Activated CD4-positive, alpha-beta memory T cell treated with anti-CD3 and anti-CD28 coated beads, Interleukin-2, amount 10 ng/mL, durations not matched to agents 7 days and 5 days (primary cell): Measurements from ENCODE around the gene GALNT14. TPM values are rescaled to one million over a fixed set of nuclear protein-coding genes. Genes with fewer than 3 reads are reported as not detected.
"Not testable (repeated sequence)": the region's sequence is repeated elsewhere in the genome, so short reads cannot be mapped to it uniquely, and the experiment has no call there.

ENCODE experiments used
- CTCF ChIA-PET: fragments of 350-600 bp; sonication (Branson Sonifier 250); formaldehyde crosslinking; loops from one replicate; lab custom pipeline; 2021; ENCODE audit warnings: antibody characterized with exemption, inconsistent platforms; lab: Charles Lee
- POLR2A ChIA-PET: fragments of 350-600 bp; sonication (Branson Sonifier 250); formaldehyde crosslinking; loops from one replicate; lab custom pipeline; 2021; ENCODE audit warnings: antibody characterized with exemption; lab: Charles Lee
- DNase-seq: peaks from one replicate; pipeline ENCODE4 v3.0.0-alpha.2; 2020
- H3K27ac Mint-ChIP-seq: one replicate; pipeline ENCODE4 v1.8.0; 2021; ENCODE audit warnings: mild to moderate bottlenecking, mixed read lengths
- H3K27me3 Mint-ChIP-seq: one replicate; pipeline ENCODE4 v1.8.0; 2021; ENCODE audit warnings: mixed read lengths
- H3K36me3 Mint-ChIP-seq: one replicate; pipeline ENCODE4 v1.8.0; 2021; ENCODE audit warnings: low read depth, mixed read lengths
- H3K4me1 Mint-ChIP-seq: one replicate; pipeline ENCODE4 v1.8.0; 2021; ENCODE audit warnings: mixed read lengths
- H3K4me3 Mint-ChIP-seq: one replicate; pipeline ENCODE4 v1.8.0; 2021; ENCODE audit warnings: mild to moderate bottlenecking, mixed read lengths
- H3K9me3 Mint-ChIP-seq: one replicate; pipeline ENCODE4 v1.8.0; 2021; ENCODE audit warnings: mixed read lengths
- total RNA-seq, 2 experiments: library from RNA; stranded (reverse); gene quantifications; one replicate each; pipeline ENCODE4 v1.2.3, GENCODE V29; 2021

The GALNT14 gene
- total RNA-seq, 2 experiments from 2014 or later: not detected

DNA sequence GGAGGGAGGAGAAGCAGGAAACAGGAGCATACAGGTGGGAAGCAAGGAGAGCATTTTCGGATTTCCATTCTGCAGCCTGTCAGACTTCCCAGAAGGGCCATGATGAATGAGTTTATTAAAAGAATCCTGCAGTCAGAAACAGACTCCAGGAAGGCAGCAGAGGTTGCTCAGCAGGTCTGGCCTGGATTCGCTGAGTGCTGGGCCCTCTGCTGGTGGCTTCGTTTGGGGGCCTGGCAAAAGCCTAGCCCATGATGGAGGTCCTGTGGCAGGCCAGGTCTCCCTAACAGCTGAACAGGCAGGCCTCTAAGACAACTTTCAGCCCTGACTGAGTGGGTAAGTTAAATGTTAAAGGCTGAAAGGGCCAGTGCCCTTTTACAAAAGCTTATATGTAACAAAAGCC, 222.8 kb downstream of the GALNT14 start:
- H3K36me3 Mint-ChIP-seq: no peaks in the 10 kb centered on the region
- H3K27me3 Mint-ChIP-seq: no peaks in the 10 kb centered on the region
- H3K4me1 Mint-ChIP-seq: no peaks in the 10 kb centered on the region
- POLR2A ChIA-PET: no interaction called here
- no peak for DNase-seq
- CTCF ChIA-PET: no interaction called here
- H3K4me3 Mint-ChIP-seq: no peak overlapping the region
- no peak overlapping the region for H3K27ac Mint-ChIP-seq
- no peaks in the 10 kb centered on the region for H3K9me3 Mint-ChIP-seq

DNA sequence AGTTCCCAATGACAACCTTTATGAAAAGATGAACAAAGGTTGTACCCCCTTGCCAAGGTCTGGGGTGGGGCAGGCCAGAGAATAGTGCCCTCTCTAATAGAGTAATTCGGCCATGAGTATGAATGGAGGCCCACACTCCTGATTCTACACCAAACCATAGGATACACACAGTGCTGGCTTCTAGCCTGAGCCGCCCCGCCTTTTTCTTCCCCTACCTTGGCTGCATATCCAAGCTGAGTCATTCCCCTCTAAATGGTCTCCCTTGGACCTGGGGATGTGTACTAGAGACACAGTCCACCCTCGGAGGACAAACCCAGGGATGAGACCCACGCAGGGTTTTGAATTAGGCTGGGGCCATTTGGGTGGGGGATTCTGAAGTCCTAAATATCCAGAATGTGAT, 223.8 kb downstream of the GALNT14 start:
- Mint-ChIP-seq H3K27me3 (no peaks in the 10 kb centered on the region), H3K4me1 (no peaks in the 10 kb centered on the region), H3K9me3 (no peaks in the 10 kb centered on the region), H3K27ac (no peak overlapping the region), H3K36me3 (no peaks in the 10 kb centered on the region), H3K4me3 (no peak overlapping the region)
- CTCF ChIA-PET: no interaction called here
- DNase-seq: no peak
- POLR2A ChIA-PET: no interaction called here

DNA sequence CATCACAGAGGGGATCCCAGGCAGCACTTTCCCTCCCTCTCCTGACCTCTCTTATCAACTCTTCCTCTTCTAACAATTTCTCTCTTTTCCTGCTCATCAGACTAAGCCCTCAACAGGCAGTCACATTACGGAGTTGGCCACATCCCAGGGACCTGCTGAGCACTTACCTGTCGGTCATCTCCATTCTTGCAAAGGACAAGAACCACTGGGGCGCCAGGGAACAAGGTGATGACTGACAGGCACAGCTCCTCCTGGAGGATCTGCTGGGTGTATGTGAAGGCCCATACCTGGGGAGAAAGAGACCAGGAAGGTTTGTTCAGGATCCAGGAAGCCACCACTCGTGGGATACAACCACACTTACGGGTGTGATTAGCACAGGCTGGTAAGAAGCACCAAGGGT, 226.2 kb downstream of the GALNT14 start:
- Mint-ChIP-seq H3K27me3 (no peaks in the 10 kb centered on the region), H3K4me3 (no peak overlapping the region), H3K4me1 (no peaks in the 10 kb centered on the region), H3K27ac (no peak overlapping the region), H3K9me3 (no peaks in the 10 kb centered on the region), H3K36me3 (no peaks in the 10 kb centered on the region)
- DNase-seq: no peak
- POLR2A ChIA-PET: no interaction called here
- CTCF ChIA-PET: no interaction called here

DNA sequence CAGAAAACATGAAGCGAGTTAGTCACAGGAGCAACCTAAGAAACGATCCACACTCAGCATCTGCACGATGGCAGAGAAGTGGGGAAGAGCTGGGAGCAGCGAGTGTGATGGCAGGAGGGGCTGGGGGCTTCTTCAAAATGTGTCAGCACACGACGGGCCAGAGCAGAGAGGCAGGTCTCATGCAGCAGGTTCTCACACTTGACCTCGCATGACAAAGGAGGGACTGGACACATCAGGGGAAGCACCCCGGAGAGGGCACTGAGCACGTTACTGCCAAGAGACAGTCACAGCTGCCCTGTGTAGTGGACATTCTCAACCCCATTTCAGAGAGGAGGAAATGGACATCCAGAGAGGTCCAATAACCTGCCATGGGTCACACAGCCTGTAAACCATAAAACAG, 226.9 kb downstream of the GALNT14 start:
- POLR2A ChIA-PET: no interaction called here
- Mint-ChIP-seq H3K4me3 (no peak overlapping the region), H3K27me3 (no peaks in the 10 kb centered on the region), H3K27ac (no peak overlapping the region), H3K9me3 (no peaks in the 10 kb centered on the region), H3K4me1 (no peaks in the 10 kb centered on the region), H3K36me3 (no peaks in the 10 kb centered on the region)
- CTCF ChIA-PET: no interaction called here
- no peak for DNase-seq

DNA sequence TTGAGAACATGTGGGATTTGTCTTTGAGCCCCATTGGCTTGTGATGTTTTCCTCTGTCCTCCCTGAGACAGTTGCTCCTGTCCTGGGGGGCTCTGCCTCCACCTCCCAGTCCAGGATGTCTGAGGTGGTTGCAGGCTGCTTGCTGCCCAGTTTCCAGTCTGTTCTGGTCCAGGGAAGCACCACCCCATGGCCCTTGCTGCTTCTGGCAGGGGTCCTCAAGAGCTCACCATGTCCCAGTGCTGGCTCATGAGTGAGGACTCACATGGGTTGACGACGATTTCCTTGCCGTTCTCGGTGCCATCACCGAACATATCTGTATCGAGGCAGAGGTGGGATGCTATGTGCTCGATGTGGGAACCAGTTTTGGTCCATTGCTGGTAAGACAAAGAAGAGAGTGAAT, 227.6 kb downstream of the GALNT14 start:
- ChIA-PET CTCF (no interaction called here), POLR2A (no interaction called here)

DNA sequence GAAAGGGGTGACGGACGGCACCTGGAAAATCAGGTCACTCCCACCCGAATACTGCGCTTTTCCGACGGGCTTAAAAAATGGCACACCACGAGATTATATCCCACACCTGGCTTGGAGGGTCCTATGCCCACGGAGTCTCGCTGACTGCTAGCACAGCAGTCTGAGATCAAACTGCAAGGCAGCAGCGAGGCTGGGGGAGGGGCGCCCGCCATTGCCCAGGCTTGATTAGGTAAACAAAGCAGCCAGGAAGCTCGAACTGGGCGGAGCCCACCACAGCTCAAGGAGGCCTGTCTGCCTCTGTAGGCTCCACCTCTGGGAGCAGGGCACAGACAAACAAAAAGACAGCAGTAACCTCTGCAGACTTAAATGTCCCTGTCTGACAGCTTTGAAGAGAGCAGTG, 233.8 kb downstream of the GALNT14 start:
- H3K4me3 Mint-ChIP-seq, DNase-seq, POLR2A ChIA-PET, CTCF ChIA-PET, H3K36me3 Mint-ChIP-seq, H3K27ac Mint-ChIP-seq, H3K27me3 Mint-ChIP-seq, H3K4me1 Mint-ChIP-seq, H3K9me3 Mint-ChIP-seq: not testable (repeated sequence)

More for the DNA sequence above, 227.6 kb downstream of the GALNT14 start:
- Mint-ChIP-seq H3K9me3 (no peaks in the 10 kb centered on the region), H3K36me3 (no peaks in the 10 kb centered on the region), H3K4me1 (no peaks in the 10 kb centered on the region), H3K27me3 (no peaks in the 10 kb centered on the region), H3K27ac (no peak overlapping the region), H3K4me3 (no peak overlapping the region)
- no peak for DNase-seq

DNA sequence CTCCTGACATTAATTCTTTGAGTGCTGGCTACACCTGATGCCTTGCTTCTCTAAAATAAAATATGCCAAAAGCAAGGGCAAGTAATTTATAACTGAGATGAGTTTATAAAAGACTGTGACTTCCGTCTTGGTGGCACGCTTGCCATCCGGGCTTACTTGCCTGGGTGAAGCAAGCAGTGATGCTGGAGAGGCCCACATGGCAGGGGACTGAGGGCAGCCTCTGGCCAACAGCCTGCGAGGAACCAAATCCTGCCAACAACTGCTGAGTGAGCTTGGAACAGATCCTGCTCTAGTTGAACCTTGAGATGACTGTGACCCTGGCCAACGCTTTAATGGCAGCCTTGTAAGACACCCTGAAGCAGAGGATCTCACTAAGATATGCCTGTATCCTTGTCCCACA, 234.9 kb downstream of the GALNT14 start:
- Mint-ChIP-seq H3K4me3 (no peak overlapping the region), H3K36me3 (no peaks in the 10 kb centered on the region), H3K27ac (no peak overlapping the region), H3K9me3 (no peaks in the 10 kb centered on the region), H3K27me3 (no peaks in the 10 kb centered on the region), H3K4me1 (no peaks in the 10 kb centered on the region)
- ChIA-PET CTCF (no interaction called here), POLR2A (no interaction called here)
- DNase-seq: no peak

DNA sequence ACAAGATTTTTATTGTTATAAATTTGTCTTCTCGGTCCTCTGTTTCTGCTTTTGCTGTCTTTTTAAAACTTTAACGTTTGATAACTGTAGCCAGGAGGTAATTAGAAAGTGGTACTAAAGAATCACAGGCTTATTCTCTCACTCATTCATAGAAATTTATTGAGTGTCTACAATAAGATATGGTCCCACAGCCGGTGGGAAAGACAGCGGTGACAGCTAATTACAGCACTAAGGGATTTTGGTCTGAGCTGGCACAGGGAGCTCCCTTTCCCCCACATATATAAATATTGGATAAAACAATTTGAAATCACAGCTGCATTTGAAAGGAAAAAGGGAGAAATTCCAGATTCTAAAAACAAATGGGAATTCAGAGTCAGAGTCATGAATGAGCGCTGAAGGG, 237.9 kb downstream of the GALNT14 start:
- no peak overlapping the region for H3K4me3 Mint-ChIP-seq
- ChIA-PET CTCF (no interaction called here), POLR2A (no interaction called here)
- H3K4me1 Mint-ChIP-seq: no peaks in the 10 kb centered on the region
- no peaks in the 10 kb centered on the region for H3K9me3 Mint-ChIP-seq
- DNase-seq: no peak
- H3K27me3 Mint-ChIP-seq: peaks cover 2% of the 10 kb centered on the region
- no peaks in the 10 kb centered on the region for H3K36me3 Mint-ChIP-seq
- no peak overlapping the region for H3K27ac Mint-ChIP-seq

DNA sequence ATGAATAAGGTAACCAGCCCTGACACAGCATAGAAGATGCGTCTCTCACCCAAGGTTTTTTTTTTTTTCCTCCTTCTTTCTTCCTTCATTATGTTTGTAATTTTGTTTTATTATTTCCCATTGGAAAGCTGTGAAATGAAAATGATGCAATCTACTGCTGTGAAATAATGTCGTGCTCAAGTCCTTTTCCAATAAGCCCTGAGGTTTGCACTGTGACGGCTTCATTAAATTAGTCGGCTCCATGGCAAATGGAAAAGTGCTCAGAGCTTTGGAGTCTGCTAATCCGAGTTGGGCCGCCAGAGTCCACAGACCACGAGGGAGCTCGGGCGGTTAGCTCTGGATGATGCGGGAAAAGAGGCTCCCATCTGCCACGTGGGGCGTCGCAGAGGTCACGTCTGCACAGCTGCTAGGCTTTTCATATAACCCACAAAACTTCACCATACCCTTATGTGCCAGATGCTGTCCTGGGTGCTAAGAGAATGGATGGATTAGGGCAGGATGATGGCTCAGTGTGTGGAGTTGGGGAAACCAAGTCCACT, 238.7 kb downstream of the GALNT14 start:
- Mint-ChIP-seq H3K27me3 (peaks cover 2% of the 10 kb centered on the region), H3K4me3 (no peak overlapping the region), H3K27ac (no peak overlapping the region), H3K4me1 (no peaks in the 10 kb centered on the region), H3K9me3 (no peaks in the 10 kb centered on the region), H3K36me3 (no peaks in the 10 kb centered on the region)
- ChIA-PET POLR2A (no interaction called here), CTCF (no interaction called here)
- no peak for DNase-seq

DNA sequence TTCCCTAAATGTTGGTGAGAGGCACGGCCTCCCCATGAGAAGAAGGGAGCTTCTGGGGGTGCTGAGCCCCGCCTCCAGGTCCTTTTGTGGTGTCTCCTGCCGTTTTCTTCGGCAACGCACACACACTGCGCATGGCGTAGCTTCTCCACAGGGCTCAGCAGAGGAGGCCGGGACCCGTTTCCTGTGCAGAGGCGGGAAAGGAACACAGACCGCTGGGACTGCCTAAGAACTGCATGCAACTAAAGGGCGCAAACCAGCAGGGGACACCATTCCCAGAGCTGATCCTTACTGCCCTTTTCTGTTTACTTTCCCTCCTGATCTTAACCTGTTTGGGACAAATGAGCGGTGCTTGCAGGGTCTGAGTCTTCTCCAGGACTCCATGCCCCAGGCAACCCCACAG, 240.7 kb downstream of the GALNT14 start:
- Mint-ChIP-seq H3K27me3 (peaks cover 12% of the 10 kb centered on the region), H3K9me3 (no peaks in the 10 kb centered on the region), H3K36me3 (no peaks in the 10 kb centered on the region), H3K27ac (no peak overlapping the region), H3K4me3 (no peak overlapping the region), H3K4me1 (no peaks in the 10 kb centered on the region)
- DNase-seq: no peak
- ChIA-PET POLR2A (no interaction called here), CTCF (no interaction called here)

DNA sequence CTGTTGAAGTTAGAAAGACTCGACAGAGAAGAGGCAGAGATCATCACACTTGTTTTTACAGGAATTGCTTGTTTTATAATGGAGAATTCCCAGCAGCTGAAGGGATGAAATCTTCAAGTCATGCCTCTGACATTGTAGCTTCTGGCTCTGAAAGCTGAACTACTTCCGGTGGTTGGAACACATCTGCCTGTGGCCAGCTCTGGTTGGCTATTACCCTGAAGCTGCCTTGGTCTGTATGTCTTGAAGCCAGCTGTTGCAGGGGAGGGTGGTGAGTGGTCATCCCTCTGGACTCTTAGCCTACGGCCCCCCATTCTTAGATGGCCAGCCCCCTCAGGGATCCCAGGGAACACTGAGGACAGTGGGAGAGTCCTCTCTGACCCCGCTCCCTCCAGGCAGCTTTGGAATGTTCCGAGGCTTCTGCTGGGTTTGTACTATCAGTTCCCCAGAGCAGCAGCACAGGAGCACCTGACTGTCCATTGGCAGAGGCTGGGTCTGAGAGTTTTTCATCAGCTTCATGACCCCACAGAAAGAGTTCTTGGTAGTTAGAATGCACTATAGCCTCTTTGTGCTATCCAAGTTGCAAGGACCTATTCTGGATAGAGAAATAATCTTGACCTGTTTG, 243.6 kb downstream of the GALNT14 start:
- Mint-ChIP-seq H3K27ac (no peak overlapping the region), H3K4me1 (no peaks in the 10 kb centered on the region), H3K27me3 (peaks cover 12% of the 10 kb centered on the region), H3K36me3 (no peaks in the 10 kb centered on the region), H3K9me3 (no peaks in the 10 kb centered on the region), H3K4me3 (no peak overlapping the region)
- ChIA-PET CTCF (interaction anchor here (0.5 kb wide), 1 partner anchor 665 kb away, joined by 3 read pairs; no protein-coding TSS in a partner anchor), POLR2A (no interaction called here)
- DNase-seq: no peak

DNA sequence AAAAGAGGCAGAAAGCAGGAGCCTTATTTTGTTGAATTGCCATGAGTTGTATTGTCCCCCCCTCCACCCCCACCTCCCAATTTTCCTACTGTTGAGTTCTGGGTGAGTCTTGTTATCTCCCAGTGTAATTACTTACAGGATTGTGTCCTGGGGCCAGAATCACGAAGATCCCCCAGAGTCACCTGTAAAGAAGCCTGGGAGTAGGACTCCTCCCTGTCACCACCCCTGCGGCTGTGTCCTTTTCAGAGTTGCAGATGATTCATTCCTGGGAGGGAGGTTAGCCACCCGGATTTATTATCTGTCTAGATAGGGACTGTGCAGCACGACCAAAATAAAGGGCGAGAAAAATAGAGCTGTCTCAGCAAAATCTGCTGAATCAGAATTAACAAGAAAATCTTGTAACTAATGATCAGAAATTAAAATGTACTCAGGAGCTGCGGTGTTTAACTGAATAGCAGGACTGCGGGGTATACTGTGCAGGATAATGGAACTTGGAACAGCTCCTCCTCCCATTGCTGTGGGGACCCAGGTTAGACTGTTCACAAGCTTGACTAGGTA, 249.3 kb downstream of the GALNT14 start:
- no peaks in the 10 kb centered on the region for H3K4me1 Mint-ChIP-seq
- CTCF ChIA-PET: no interaction called here
- H3K36me3 Mint-ChIP-seq: no peaks in the 10 kb centered on the region
- no peaks in the 10 kb centered on the region for H3K9me3 Mint-ChIP-seq
- H3K4me3 Mint-ChIP-seq: no peak overlapping the region
- POLR2A ChIA-PET: no interaction called here
- peaks cover 10% of the 10 kb centered on the region for H3K27me3 Mint-ChIP-seq
- no peak overlapping the region for H3K27ac Mint-ChIP-seq
- no peak for DNase-seq

DNA sequence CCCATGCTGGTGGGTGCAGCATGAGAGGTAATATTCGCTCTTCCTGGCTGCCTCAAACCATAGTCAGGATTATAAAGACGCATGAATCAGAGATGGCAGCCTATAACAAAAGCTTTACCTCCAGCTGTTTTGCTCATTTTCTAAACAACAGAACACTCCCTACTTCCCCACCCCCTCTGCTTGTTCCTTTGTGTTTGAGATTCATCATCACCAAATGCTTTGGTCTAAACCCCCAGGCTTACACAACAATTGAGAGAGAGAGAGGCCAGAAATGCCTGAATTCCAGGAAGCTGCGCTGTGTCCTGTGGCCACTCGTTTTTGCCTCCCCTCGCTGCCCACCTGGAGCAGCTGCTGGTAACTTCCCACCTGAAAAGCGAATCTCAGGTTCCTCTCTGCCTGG, 252.2 kb downstream of the GALNT14 start:
- Mint-ChIP-seq H3K4me1 (no peaks in the 10 kb centered on the region), H3K27ac (no peak overlapping the region), H3K36me3 (no peaks in the 10 kb centered on the region), H3K9me3 (no peaks in the 10 kb centered on the region), H3K4me3 (no peak overlapping the region), H3K27me3 (peaks cover under 1% of the 10 kb centered on the region)
- ChIA-PET CTCF (no interaction called here), POLR2A (no interaction called here)
- DNase-seq: no peak

DNA sequence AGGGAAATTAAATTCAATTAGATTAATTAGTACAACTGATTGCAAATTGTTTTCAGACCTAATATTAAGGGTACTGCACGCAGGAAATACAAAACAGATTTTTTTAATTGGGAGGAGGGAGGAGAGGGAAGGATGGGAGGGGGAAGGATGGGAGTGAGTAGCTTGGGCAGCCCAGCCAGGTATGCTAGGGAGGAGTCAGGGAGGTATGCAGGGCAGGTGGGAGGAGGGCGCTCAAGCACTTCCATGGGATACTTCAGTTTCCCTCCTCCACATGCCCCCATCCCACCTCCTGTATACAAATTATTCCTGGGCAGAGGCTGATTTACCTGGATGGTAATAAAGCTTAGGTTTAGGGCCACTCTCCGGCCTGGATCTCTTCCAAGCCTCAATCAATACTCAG, 254.4 kb downstream of the GALNT14 start:
- no peak overlapping the region for H3K27ac Mint-ChIP-seq
- no peaks in the 10 kb centered on the region for H3K9me3 Mint-ChIP-seq
- no peaks in the 10 kb centered on the region for H3K36me3 Mint-ChIP-seq
- ChIA-PET CTCF (interaction anchor here (0.6 to 1.4 kb wide), 2 partner anchors 14 to 22 kb away, joined by 3 to 4 read pairs; no protein-coding TSS in a partner anchor), POLR2A (no interaction called here)
- no peak for DNase-seq
- peaks cover 2% of the 10 kb centered on the region for H3K27me3 Mint-ChIP-seq
- H3K4me3 Mint-ChIP-seq: no peak overlapping the region
- no peaks in the 10 kb centered on the region for H3K4me1 Mint-ChIP-seq
